ENCODE results near the gene CES4A. TPM values are rescaled to one million over a fixed set of nuclear protein-coding genes. Genes with fewer than 3 reads are reported as not detected.

The CES4A gene
- total and polyA plus RNA-seq, 2 donors (not counting 1 experiment from before 2014, with no cell fraction given): 1.3 to 2.1 TPM

DNA sequence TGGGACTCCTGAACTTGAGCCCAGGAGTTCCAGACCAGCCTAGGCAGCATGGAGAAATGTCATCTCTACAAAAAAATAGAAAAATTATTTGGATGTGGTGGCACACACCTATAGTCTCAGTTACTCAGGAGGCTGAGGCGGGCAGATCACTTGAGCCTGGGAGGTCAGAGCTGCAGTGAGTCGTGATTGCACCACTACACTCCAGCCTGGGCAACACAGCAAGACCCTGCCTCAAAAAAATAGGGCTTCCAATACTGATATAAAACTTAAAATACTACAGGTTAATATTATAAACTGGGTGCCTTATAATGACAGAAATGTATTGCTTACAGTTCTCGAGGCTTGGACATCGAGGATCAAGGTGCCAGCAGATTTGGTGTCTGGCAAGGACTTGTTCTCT, 42.5 kb upstream of the CES4A start:
- DNase-seq (ENCODE audit: low read depth in 2 of 2): no peak
- no peak overlapping the region for H3K4me2 ChIP-seq (ENCODE audit: extremely low read depth, insufficient read depth, low read length)

DNA sequence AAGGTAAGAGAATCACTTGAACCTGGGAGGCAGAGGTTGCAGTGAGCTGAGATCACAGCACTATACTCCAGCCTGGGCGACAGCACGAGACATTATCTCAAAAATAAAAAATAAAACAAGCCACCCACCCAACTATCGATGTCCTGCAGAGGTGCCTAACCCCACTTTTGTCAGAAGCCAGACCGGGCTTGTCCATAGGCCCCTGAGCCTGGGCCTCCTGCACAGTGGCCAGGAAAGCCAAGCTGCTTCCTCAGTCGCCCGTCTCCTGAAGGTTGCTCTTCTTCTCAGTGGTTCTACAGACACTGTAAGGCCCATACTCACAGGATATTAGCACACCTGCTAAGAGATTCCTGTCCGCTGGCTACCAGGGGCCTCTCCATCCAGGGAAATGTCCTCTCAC, 41.8 kb upstream of the CES4A start:
- Histone ChIP-seq H3K4me3 (replicated peaks in 1 of 4; ENCODE audit: control extremely low read depth in 1 of 4, insufficient read depth in 1 of 4, low read depth in 3 of 4, low read length in 4 of 4) (no peak overlapping the region), H3K27ac (ENCODE audit: insufficient read depth, low read length) (no peak overlapping the region), H4K20me1 (ENCODE audit: control insufficient read depth, extremely low read depth, insufficient read depth, low read length) (no peaks in the 10 kb centered on the region), H3K79me2 (ENCODE audit: control insufficient read depth, insufficient read depth, low read length) (no peaks in the 10 kb centered on the region), H2AFZ (ENCODE audit: low read length) (no peak overlapping the region), H3K9ac (ENCODE audit: insufficient read depth, low read length) (no peak overlapping the region), H3K9me3 (ENCODE audit: control insufficient read depth, insufficient read depth, low read depth, low read length) (no peaks in the 10 kb centered on the region), H3K4me2 (ENCODE audit: extremely low read depth, insufficient read depth, low read length) (no peak overlapping the region), H3K4me1 (ENCODE audit: control insufficient read depth, extremely low read depth, insufficient read depth, low read length) (no peaks in the 10 kb centered on the region), H3K27me3 (ENCODE audit: control insufficient read depth, insufficient read depth, low read length) (peaks cover 10% of the 10 kb centered on the region), H3K36me3 (ENCODE audit: control insufficient read depth, insufficient read depth, low read length) (peaks cover 15% of the 10 kb centered on the region)
- no peak for DNase-seq (ENCODE audit: low read depth in 2 of 2)
- TF ChIP-seq EZH2 (IDR thresholded peaks at IDR 0.05; ENCODE audit: low read length, missing control alignments): no peak
- TF ChIP-seq, protein P1, sequence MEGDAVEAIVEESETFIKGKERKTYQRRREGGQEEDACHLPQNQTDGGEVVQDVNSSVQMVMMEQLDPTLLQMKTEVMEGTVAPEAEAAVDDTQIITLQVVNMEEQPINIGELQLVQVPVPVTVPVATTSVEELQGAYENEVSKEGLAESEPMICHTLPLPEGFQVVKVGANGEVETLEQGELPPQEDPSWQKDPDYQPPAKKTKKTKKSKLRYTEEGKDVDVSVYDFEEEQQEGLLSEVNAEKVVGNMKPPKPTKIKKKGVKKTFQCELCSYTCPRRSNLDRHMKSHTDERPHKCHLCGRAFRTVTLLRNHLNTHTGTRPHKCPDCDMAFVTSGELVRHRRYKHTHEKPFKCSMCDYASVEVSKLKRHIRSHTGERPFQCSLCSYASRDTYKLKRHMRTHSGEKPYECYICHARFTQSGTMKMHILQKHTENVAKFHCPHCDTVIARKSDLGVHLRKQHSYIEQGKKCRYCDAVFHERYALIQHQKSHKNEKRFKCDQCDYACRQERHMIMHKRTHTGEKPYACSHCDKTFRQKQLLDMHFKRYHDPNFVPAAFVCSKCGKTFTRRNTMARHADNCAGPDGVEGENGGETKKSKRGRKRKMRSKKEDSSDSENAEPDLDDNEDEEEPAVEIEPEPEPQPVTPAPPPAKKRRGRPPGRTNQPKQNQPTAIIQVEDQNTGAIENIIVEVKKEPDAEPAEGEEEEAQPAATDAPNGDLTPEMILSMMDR (conservative IDR thresholded peaks at IDR 0.05 in 1 of 2, IDR thresholded peaks at IDR 0.05 in 1 of 2; ENCODE audit: low read depth in 1 of 2, low read length in 2 of 2): no peak

More for the DNA sequence above, 42.5 kb upstream of the CES4A start:
- H3K4me1 ChIP-seq (ENCODE audit: control insufficient read depth, extremely low read depth, insufficient read depth, low read length): no peaks in the 10 kb centered on the region
- H2AFZ ChIP-seq (ENCODE audit: low read length): no peak overlapping the region
- no peaks in the 10 kb centered on the region for H4K20me1 ChIP-seq (ENCODE audit: control insufficient read depth, extremely low read depth, insufficient read depth, low read length)
- TF ChIP-seq, protein P1 (conservative IDR thresholded peaks at IDR 0.05 in 1 of 2, IDR thresholded peaks at IDR 0.05 in 1 of 2; ENCODE audit: low read depth in 1 of 2, low read length in 2 of 2): no peak
- no peak for TF ChIP-seq EZH2 (IDR thresholded peaks at IDR 0.05; ENCODE audit: low read length, missing control alignments)
- no peak overlapping the region for H3K27ac ChIP-seq (ENCODE audit: insufficient read depth, low read length)
- H3K27me3 ChIP-seq (ENCODE audit: control insufficient read depth, insufficient read depth, low read length): peaks cover 10% of the 10 kb centered on the region
- peaks cover 16% of the 10 kb centered on the region for H3K36me3 ChIP-seq (ENCODE audit: control insufficient read depth, insufficient read depth, low read length)
- H3K9ac ChIP-seq (ENCODE audit: insufficient read depth, low read length): no peak overlapping the region
- no peaks in the 10 kb centered on the region for H3K79me2 ChIP-seq (ENCODE audit: control insufficient read depth, insufficient read depth, low read length)
- H3K9me3 ChIP-seq (ENCODE audit: control insufficient read depth, insufficient read depth, low read depth, low read length): no peaks in the 10 kb centered on the region
- H3K4me3 ChIP-seq (replicated peaks in 1 of 4; ENCODE audit: control extremely low read depth in 1 of 4, insufficient read depth in 1 of 4, low read depth in 3 of 4, low read length in 4 of 4): no peak overlapping the region

DNA sequence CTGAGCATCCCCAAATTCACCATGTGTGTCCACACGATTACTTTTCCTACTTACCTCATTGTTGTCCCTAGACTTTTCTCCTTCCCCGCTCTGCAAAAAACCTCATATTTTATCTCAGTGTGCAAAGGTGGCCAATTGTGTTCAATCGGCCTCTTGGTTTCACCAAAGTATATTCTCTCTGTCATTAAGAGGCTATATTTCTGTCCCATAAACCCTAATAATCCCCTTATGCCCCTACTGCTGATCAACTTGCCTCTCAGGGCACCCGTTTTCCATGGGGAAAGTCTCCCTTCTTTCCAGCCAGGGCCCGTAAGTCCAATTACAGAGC, 41.5 kb upstream of the CES4A start:
- no peaks in the 10 kb centered on the region for H3K9me3 ChIP-seq (ENCODE audit: control insufficient read depth, insufficient read depth, low read depth, low read length)
- H3K4me3 ChIP-seq (replicated peaks in 1 of 4; ENCODE audit: control extremely low read depth in 1 of 4, insufficient read depth in 1 of 4, low read depth in 3 of 4, low read length in 4 of 4): no peak overlapping the region
- H3K4me2 ChIP-seq (ENCODE audit: extremely low read depth, insufficient read depth, low read length): no peak overlapping the region
- no peaks in the 10 kb centered on the region for H3K79me2 ChIP-seq (ENCODE audit: control insufficient read depth, insufficient read depth, low read length)
- no peak overlapping the region for H3K9ac ChIP-seq (ENCODE audit: insufficient read depth, low read length)
- peaks cover 10% of the 10 kb centered on the region for H3K27me3 ChIP-seq (ENCODE audit: control insufficient read depth, insufficient read depth, low read length)
- H3K4me1 ChIP-seq (ENCODE audit: control insufficient read depth, extremely low read depth, insufficient read depth, low read length): no peaks in the 10 kb centered on the region
- H3K36me3 ChIP-seq (ENCODE audit: control insufficient read depth, insufficient read depth, low read length): peaks cover 13% of the 10 kb centered on the region
- no peaks in the 10 kb centered on the region for H4K20me1 ChIP-seq (ENCODE audit: control insufficient read depth, extremely low read depth, insufficient read depth, low read length)
- no peak for TF ChIP-seq EZH2 (IDR thresholded peaks at IDR 0.05; ENCODE audit: low read length, missing control alignments)
- TF ChIP-seq, protein P1 (conservative IDR thresholded peaks at IDR 0.05 in 1 of 2, IDR thresholded peaks at IDR 0.05 in 1 of 2; ENCODE audit: low read depth in 1 of 2, low read length in 2 of 2): no peak
- DNase-seq (ENCODE audit: low read depth in 2 of 2): no peak
- no peak overlapping the region for H2AFZ ChIP-seq (ENCODE audit: low read length)
- no peak overlapping the region for H3K27ac ChIP-seq (ENCODE audit: insufficient read depth, low read length)

All from fibroblast of lung (primary cell).